Measurements from ENCODE around the gene GAS1. TPM values are rescaled to one million over a fixed set of nuclear protein-coding genes. Genes with fewer than 3 reads are reported as not detected.

Gene GAS1
- total and polyA plus RNA-seq, 4 donors: 0.46 to 7.4 (median 1.1) TPM

- TF ChIP-seq RXRA (IDR thresholded peaks at IDR 0.05) (no peak), ZBTB33 (IDR thresholded peaks at IDR 0.05) (no peak), EGR1 (IDR thresholded peaks at IDR 0.05; ENCODE audit: low read depth in 2 of 2) (no peak), NR2F2 (IDR thresholded peaks at IDR 0.05) (no peak), GABPA (IDR thresholded peaks at IDR 0.05 in 1 of 2, conservative IDR thresholded peaks at IDR 0.05 in 1 of 2) (no peak), HNF4A (conservative IDR thresholded peaks at IDR 0.05) (no peak), YY1 (IDR thresholded peaks at IDR 0.05) (no peak), FOXA1 (IDR thresholded peaks at IDR 0.05) (no peak), FOXA2 (IDR thresholded peaks at IDR 0.05) (no peak), SP1 (IDR thresholded peaks at IDR 0.05) (no peak)
- H3K4me1 ChIP-seq (ENCODE audit: control insufficient read depth in 4 of 4, insufficient read depth in 4 of 4, low read length in 3 of 4): peaks cover 10 to 46% (median 30%) of the 10 kb centered on the region in 4 donors
- peaks cover 0 to 14% (median 0%) of the 10 kb centered on the region in 4 donors for H3K27me3 ChIP-seq (ENCODE audit: control insufficient read depth in 4 of 4, insufficient read depth in 4 of 4, low read length in 3 of 4)
- no peak for DNase-seq (ENCODE audit: low spot score)
- WGBS: 3% methylated on average over 62 of the region's 62 CpGs
- H3K27ac ChIP-seq (ENCODE audit: low read depth in 1 of 2, low read length in 2 of 2): peak overlapping the region; percentile 60 to 76
- H3K36me3 ChIP-seq (ENCODE audit: control insufficient read depth in 4 of 4, insufficient read depth in 3 of 4, low read depth in 1 of 4, low read length in 3 of 4): no peaks in the 10 kb centered on the region
- peak overlapping the region; percentile 27 to 80 (median 60) for H3K4me3 ChIP-seq (ENCODE audit: low read depth in 1 of 3, low read length in 3 of 3)
- no peaks in the 10 kb centered on the region for H3K9me3 ChIP-seq (ENCODE audit: control insufficient read depth in 4 of 4, low read length in 3 of 4)
- H3K9ac ChIP-seq (ENCODE audit: low read depth in 1 of 2, low read length in 2 of 2): no peak overlapping the region
Observed at GRCh38 chr9:86945728-86946200, 1.5 kb downstream of the GAS1 start.

- TF ChIP-seq SP1 (IDR thresholded peaks at IDR 0.05) (no peak), FOXA2 (IDR thresholded peaks at IDR 0.05) (no peak), EGR1 (IDR thresholded peaks at IDR 0.05; ENCODE audit: low read depth in 2 of 2) (no peak), YY1 (IDR thresholded peaks at IDR 0.05) (no peak)
- no peak for DNase-seq (ENCODE audit: low spot score)
- Histone ChIP-seq H3K27me3 (ENCODE audit: control insufficient read depth in 4 of 4, insufficient read depth in 4 of 4, low read length in 3 of 4) (peaks cover 0 to 14% (median 0%) of the 10 kb centered on the region in 4 donors), H3K9me3 (ENCODE audit: control insufficient read depth in 4 of 4, low read length in 3 of 4) (no peaks in the 10 kb centered on the region), H3K4me1 (ENCODE audit: control insufficient read depth in 4 of 4, insufficient read depth in 4 of 4, low read length in 3 of 4) (peaks cover 10 to 46% (median 30%) of the 10 kb centered on the region in 4 donors), H3K36me3 (ENCODE audit: control insufficient read depth in 4 of 4, insufficient read depth in 3 of 4, low read depth in 1 of 4, low read length in 3 of 4) (no peaks in the 10 kb centered on the region), H3K27ac (ENCODE audit: low read depth in 1 of 2, low read length in 2 of 2) (peak overlapping the region; percentile 16 to 60), H3K9ac (ENCODE audit: low read depth in 1 of 2, low read length in 2 of 2) (no peak overlapping the region), H3K4me3 (ENCODE audit: low read depth in 1 of 3, low read length in 3 of 3) (peak overlapping the region in 2 of 3 donors; percentile 60 to 80)
- WGBS: 16% methylated on average over 27 of the region's 27 CpGs
Observed at GRCh38 chr9:86944796-86945727, 2.2 kb downstream of the GAS1 start.

- 14% methylated on average over 12 of the region's 12 CpGs for whole genome bisulfite sequencing
- Histone ChIP-seq H3K36me3 (ENCODE audit: control insufficient read depth in 4 of 4, insufficient read depth in 3 of 4, low read depth in 1 of 4, low read length in 3 of 4) (no peaks in the 10 kb centered on the region), H3K4me1 (ENCODE audit: control insufficient read depth in 4 of 4, insufficient read depth in 4 of 4, low read length in 3 of 4) (peaks cover 10 to 40% (median 24%) of the 10 kb centered on the region in 4 donors), H3K4me3 (ENCODE audit: low read depth in 1 of 3, low read length in 3 of 3) (no peak overlapping the region), H3K27me3 (ENCODE audit: control insufficient read depth in 4 of 4, insufficient read depth in 4 of 4, low read length in 3 of 4) (peaks cover 0 to 23% (median 1%) of the 10 kb centered on the region in 4 donors), H3K9ac (ENCODE audit: low read depth in 1 of 2, low read length in 2 of 2) (no peak overlapping the region), H3K9me3 (ENCODE audit: control insufficient read depth in 4 of 4, low read length in 3 of 4) (no peaks in the 10 kb centered on the region), H3K27ac (ENCODE audit: low read depth in 1 of 2, low read length in 2 of 2) (no peak overlapping the region)
- DNase-seq (ENCODE audit: low spot score): no peak
- TF ChIP-seq SP1 (IDR thresholded peaks at IDR 0.05) (peak; percentile 49), MAX (IDR thresholded peaks at IDR 0.05) (no peak), FOXA2 (IDR thresholded peaks at IDR 0.05) (peak; percentile 31), HNF4A (conservative IDR thresholded peaks at IDR 0.05) (peak; percentile 61 to 64), HNF4G (IDR thresholded peaks at IDR 0.05) (no peak), FOXA1 (IDR thresholded peaks at IDR 0.05) (peak; percentile 15), JUND (IDR thresholded peaks at IDR 0.05) (peak; percentile 28 to 49), ZBTB33 (IDR thresholded peaks at IDR 0.05) (peak; percentile 25), ATF3 (IDR thresholded peaks at IDR 0.05) (no peak), RAD21 (IDR thresholded peaks at IDR 0.05) (peak; percentile 22 to 33), RXRA (IDR thresholded peaks at IDR 0.05) (peak; percentile 64 to 69), NR2F2 (IDR thresholded peaks at IDR 0.05) (no peak), GABPA (IDR thresholded peaks at IDR 0.05 in 1 of 2, conservative IDR thresholded peaks at IDR 0.05 in 1 of 2) (no peak), EGR1 (IDR thresholded peaks at IDR 0.05; ENCODE audit: low read depth in 2 of 2) (peak in 1 of 2 donors; percentile 22)
Observed at GRCh38 chr9:86943201-86944113, 3.8 kb downstream of the GAS1 start.

All from liver (tissue), 9 donors.